ENCODE measurements around the gene CLEC4D. TPM values are rescaled to one million over a fixed set of nuclear protein-coding genes. Genes with fewer than 3 reads are reported as not detected.

Gene CLEC4D
- total RNA-seq = not detected in 2 replicates

DNA sequence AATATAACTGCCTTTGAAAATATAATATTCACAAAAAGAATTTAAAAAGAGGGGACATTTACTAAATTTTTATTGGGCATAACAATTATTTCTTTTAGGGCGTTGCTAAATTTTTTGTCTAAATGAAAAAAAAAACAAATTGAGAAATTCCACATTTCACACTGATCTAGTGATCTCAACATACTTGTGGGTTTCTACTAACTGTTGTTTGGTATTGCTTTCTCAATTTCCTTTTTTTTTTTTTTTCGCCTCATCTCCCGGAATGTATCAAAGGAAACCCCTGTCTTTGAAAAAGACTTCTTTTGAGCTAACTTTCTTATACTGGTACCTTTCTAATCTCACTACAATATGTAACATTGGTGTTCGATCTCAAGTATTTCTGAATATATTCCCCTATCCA lies at the start of gene CLEC4D:
Gene CLEC4D (plus strand): TSS at position 248 of the 400 bp plus-strand sequence. CDS start 230 bp downstream, outside the sequence.

DNA sequence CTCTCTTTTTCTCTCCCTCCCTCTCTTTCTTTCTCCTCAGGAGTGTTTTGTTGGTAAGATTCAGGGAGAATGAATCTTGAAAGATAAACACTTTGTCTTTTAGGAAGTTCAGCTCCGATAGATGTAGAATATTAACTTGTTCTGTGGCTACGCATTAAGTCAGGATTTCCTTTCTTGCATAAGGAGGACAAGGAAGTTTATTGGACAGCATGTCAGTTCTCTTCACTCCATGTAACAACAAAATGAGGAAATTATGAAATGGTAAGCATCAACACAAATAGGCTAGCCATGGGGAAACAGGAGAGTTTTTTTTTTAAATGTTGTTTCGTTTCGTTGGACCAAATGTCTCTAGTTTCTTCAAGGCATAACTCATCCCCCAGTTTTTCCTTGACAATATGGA lies 27.5 kb downstream of the CLEC4D start, which contains the start of gene CLEC4E:
Gene CLEC4E (minus strand): TSS at position 75 of the 400 bp plus-strand sequence. CDS start 108 bp downstream, outside the sequence.

Other genes starting within 250 kb of the CLEC4D start
- not detected in 2 replicates for gene CLEC6A, start 57.5 kb upstream of the CLEC4D start, total RNA-seq
- gene CLEC4E, start 27.4 kb downstream of the CLEC4D start, total RNA-seq = not detected in 2 replicates
- not detected in 2 replicates for gene AICDA, start 99.4 kb downstream of the CLEC4D start, total RNA-seq
- under 0.01 and 1.0 TPM in 2 replicates for gene MFAP5, start 149.3 kb downstream of the CLEC4D start, total RNA-seq
- 67.2 and 87.9 TPM in 2 replicates for gene RIMKLB, start 184.5 kb downstream of the CLEC4D start, total RNA-seq

All from endothelial cell of coronary artery (primary cell).